K562 (cell line): Measurements from ENCODE around the gene SPIN1. TPM values are rescaled to one million over a fixed set of nuclear protein-coding genes. Genes with fewer than 3 reads are reported as not detected.

Experiments
- ATAC-seq: fragments of 200-7000 bp; cut with Tn5 transposase; 3 replicates; pipeline ENCODE4 v1.9.1; 2020; ENCODE audit warnings: moderate library complexity
- BruUV-seq: library from RNA; stranded (reverse); fragments of 400-500 nt; replicated peaks from 2 replicates; lab custom pipeline; 2021; lab: Mats Ljungman, UMichigan
- CTCF ChIA-PET: fragments of 300-600 bp; formaldehyde crosslinking; extraction: SDS; loops from one replicate; lab custom pipeline; 2021; ENCODE audit warnings: low intra/inter-chr PET ratio; lab: Yijun Ruan, JAX
- POLR2A ChIA-PET: fragments of 300-600, 350-650 bp; sonication (Branson Sonifier 250); formaldehyde crosslinking; extraction: SDS; loops from one replicate; lab custom pipeline; 2021; ENCODE audit warnings: antibody characterized with exemption, inconsistent platforms; lab: Yijun Ruan, JAX
- DNase-seq, 4 experiments: peaks; one replicate each; pipeline versions ENCODE4 v3.0.0 to v3.0.0-alpha.2; 2011 to 2018; ENCODE audit warnings: low spot score in 3 of 4, mixed read lengths in 3 of 4; ENCODE audit errors: extremely low read depth in 1 of 4
- FAIRE-seq: peaks from 2 replicates; lab custom pipeline; 2011; peaks lifted over from hg19 to GRCh38; lab: Jason Lieb, UNC
- H2AFZ ChIP-seq: 2 replicates; pipeline ENCODE4 v1.6.0; 2011; ENCODE audit warnings: low read depth, low read length, control low read depth, inconsistent platforms
- H3K27ac ChIP-seq: fragments of 200-600 bp; 3 replicates; pipeline ENCODE4 v1.8.0; 2011; ENCODE audit warnings: low read depth, mild to moderate bottlenecking, control low read depth, inconsistent platforms, low read length, moderate library complexity, mixed read lengths; ENCODE audit errors: extremely low read depth
- H3K27me3 ChIP-seq, 2 experiments: fragments of 300-600 bp in 1 of 2; 2 replicates in 1 of 2; 3 replicates in 1 of 2; pipeline versions ENCODE4 v1.6.0 to v1.8.0; 2011; ENCODE audit warnings: inconsistent platforms in 2 of 2, low read length in 2 of 2, mild to moderate bottlenecking in 1 of 2, mixed read lengths in 1 of 2, moderate library complexity in 1 of 2; ENCODE audit not compliant: control insufficient read depth in 2 of 2, insufficient read depth in 2 of 2
- H3K36me3 ChIP-seq: fragments of 300-600 bp; 3 replicates; pipeline ENCODE4 v1.8.0; 2011; ENCODE audit warnings: mild to moderate bottlenecking, low read length, inconsistent platforms; ENCODE audit not compliant: control insufficient read depth, insufficient read depth
- H3K4me1 ChIP-seq, 2 experiments: fragments of 200-600 bp in 1 of 2; replicated peaks in 1 of 2; 2 replicates in 1 of 2; 3 replicates in 1 of 2; pipeline versions ENCODE4 v1.5.1 to v1.8.0; 2011; ENCODE audit warnings: inconsistent platforms in 2 of 2, low read length in 2 of 2, mild to moderate bottlenecking in 1 of 2, mixed read lengths in 1 of 2, moderate library complexity in 1 of 2; ENCODE audit not compliant: control insufficient read depth in 2 of 2, insufficient read depth in 2 of 2
- H3K4me2 ChIP-seq: 2 replicates; pipeline ENCODE4 v1.6.1; 2011; ENCODE audit warnings: low read length, control low read depth, inconsistent platforms, mixed read lengths; ENCODE audit not compliant: insufficient read depth
- H3K4me3 ChIP-seq: fragments of 200-600 bp; sonication (generic), shearing (Covaris generic); 2 replicates; pipeline ENCODE4 v1.5.1; 2016; ENCODE audit warnings: control low read depth, inconsistent platforms
- H3K79me2 ChIP-seq: fragments of 200-600 bp; 3 replicates; pipeline ENCODE4 v1.8.0; 2011; ENCODE audit warnings: low read length, inconsistent platforms; ENCODE audit not compliant: control insufficient read depth, insufficient read depth
- H3K9ac ChIP-seq, 2 experiments: 2 replicates each; pipeline versions ENCODE4 v1.6.0 to v1.6.1; 2011; ENCODE audit warnings: low read depth in 2 of 2, low read length in 2 of 2, control low read depth in 1 of 2, inconsistent platforms in 1 of 2, mild to moderate bottlenecking in 1 of 2, mixed read lengths in 1 of 2; ENCODE audit not compliant: insufficient read depth in 1 of 2
- H3K9me1 ChIP-seq: one replicate; pipeline ENCODE4 v1.6.0; 2011; ENCODE audit warnings: inconsistent platforms, mild to moderate bottlenecking, low read length, moderate library complexity; ENCODE audit not compliant: control insufficient read depth, insufficient read depth
- H3K9me3 ChIP-seq: replicated peaks from 2 replicates; pipeline ENCODE4 v1.5.1; 2011; ENCODE audit warnings: low read depth, low read length, inconsistent platforms; ENCODE audit not compliant: control insufficient read depth, insufficient read depth
- H4K20me1 ChIP-seq: replicated peaks from 2 replicates; pipeline ENCODE4 v1.6.1; 2011; ENCODE audit warnings: low read length, inconsistent platforms, mixed read lengths; ENCODE audit not compliant: control insufficient read depth, insufficient read depth
- HMGXB4 ChIP-seq: sonication (generic); formaldehyde crosslinking; IDR thresholded peaks from 2 replicates; pipeline ENCODE4 v1.8.1; 2023; ENCODE audit warnings: mild to moderate bottlenecking, missing genetic modification reagents
- JUNB ChIP-seq: fragments of 450-650 bp; formaldehyde crosslinking; conservative IDR thresholded peaks from 2 replicates; pipeline ENCODE4 v1.4.0; 2020; ENCODE audit warnings: mild to moderate bottlenecking
- SMARCE1 ChIP-seq: fragments of 450-650 bp; IDR thresholded peaks from 2 replicates; pipeline ENCODE4 v1.7.1; 2016; ENCODE audit warnings: mild to moderate bottlenecking
- TSC22D4 ChIP-seq: fragments of 450-650 bp; IDR thresholded peaks from 2 replicates; pipeline ENCODE4 v1.6.1; 2016; ENCODE audit warnings: missing genetic modification characterization, missing biosample characterization, control low read depth
- ZKSCAN3 ChIP-seq: fragments of 250-450 bp; sonication (Bioruptor Pico); IDR thresholded peaks from 2 replicates; pipeline ENCODE4 v1.4.0; 2020
- ZNF274 ChIP-seq: IDR thresholded peaks from 2 replicates; pipeline ENCODE4 v1.6.1; 2011; ENCODE audit warnings: low read depth, mild to moderate bottlenecking, low read length, moderate library complexity, borderline replicate concordance
- ZNF561 ChIP-seq: fragments of 450-650 bp; formaldehyde crosslinking; conservative IDR thresholded peaks from 2 replicates; pipeline ENCODE4 v1.4.0; 2020; ENCODE audit warnings: mild to moderate bottlenecking, moderate library complexity
- ZZZ3 ChIP-seq: fragments of 450-650 bp; IDR thresholded peaks from 2 replicates; pipeline ENCODE4 v1.6.1; 2016; ENCODE audit warnings: antibody characterized with exemption, mild to moderate bottlenecking, moderate library complexity
- WGBS: fragments of 100-300 bp; shearing (Covaris generic); methylation state at CpG from one replicate; pipeline ENCODE4 v1.1.6; 2016; ENCODE audit warnings: low coverage, mixed read lengths; ENCODE audit not compliant: insufficient coverage; ENCODE audit errors: missing lambda C conversion rate; 5-methylcytosine and 5-hydroxymethylcytosine counted together
- in situ Hi-C: fragments of 300-500 bp; cut with MboI; formaldehyde crosslinking; loops from 4 replicates; pipeline ENCODE4 v1.15.0; 2018; ENCODE audit warnings: inconsistent platforms, mixed read lengths
- intact Hi-C: fragments of 100-400 bp; cut with micrococcal nuclease; formaldehyde crosslinking; loops from 2 replicates; pipeline ENCODE4 v1.14.2; 2022
- polyA plus RNA-seq, 8 experiments: library from polyadenylated mRNA; depleted of rRNA in 4 of 8; stranded (reverse) in 5 of 8; unstranded in 3 of 8; fragments of >200 nt; fragmentation: Nextera tagmentation in 2 of 8; fragmentation: Illumina TruSeq in 1 of 8; extraction: Ambion mirVana in 2 of 8; extraction: Trizol in 1 of 8; gene quantifications; 2 replicates each; pipeline versions ENCODE4 v1.2.1 to v1.2.3, GENCODE V29; 2011 to 2014; ENCODE audit warnings: inconsistent platforms in 1 of 8, missing spikeins in 1 of 8
- total RNA-seq, 7 experiments: library from RNA; depleted of rRNA in 6 of 7; stranded (reverse); fragments of >200 nt in 6 of 7; fragmentation: Illumina TruSeq in 2 of 7; extraction: Trizol in 2 of 7; gene quantifications; 2 replicates each; pipeline versions ENCODE4 v1.2.1 to v1.2.3, GENCODE V29; 2011 to 2021; ENCODE audit warnings: low replicate concordance in 1 of 7

SPIN1 gene
- total and polyA plus RNA-seq, 9 of the 15 experiments (the other 6 are each of a cell fraction or from before 2014, with no cell fraction given), result 7.4 to 25.7 (median 15.6) TPM

- TF ChIP-seq ZKSCAN3 (CRISPR knock-in tag) (no peak), HMGXB4 (CRISPR knock-in tag) (no peak)
Observed at GRCh38 chr9:88421348-88421747, 33.1 kb downstream of the SPIN1 start (continued).

DNA sequence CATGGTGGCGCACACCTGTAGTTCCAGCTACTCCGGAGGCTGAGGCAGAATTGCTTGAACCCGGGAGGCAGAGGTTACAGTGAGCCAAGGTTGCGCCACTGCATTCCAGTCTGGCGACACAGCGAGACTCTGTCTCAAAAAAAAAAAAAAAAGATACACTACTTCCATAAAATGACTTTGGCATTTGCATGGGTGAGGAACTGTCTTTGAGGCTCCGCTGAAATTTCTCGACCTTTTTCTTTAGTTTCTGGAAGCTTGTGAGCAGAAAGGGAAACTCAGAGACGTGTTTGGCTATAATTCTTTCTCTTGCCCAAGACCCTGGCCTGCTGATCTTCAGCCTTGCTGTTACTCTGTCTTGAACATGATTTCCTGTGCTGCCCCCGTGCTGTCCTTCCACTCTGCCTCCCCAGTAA is 37.3 kb downstream of the SPIN1 start:
- CTCF ChIA-PET, result no interaction called here
- no peak overlapping the region for H3K4me2 ChIP-seq
- H3K27me3 ChIP-seq, result no peaks in the 10 kb centered on the region
- intact Hi-C loops, result no loop called here
- H3K9me3 ChIP-seq, result no peaks in the 10 kb centered on the region
- ATAC-seq (no peak), DNase-seq (no peak), FAIRE-seq (no peak)
- TF ChIP-seq ZNF274, result no peak
- no peak for TF ChIP-seq TSC22D4
- no peak for TF ChIP-seq SMARCE1
- no peak for TF ChIP-seq JUNB (CRISPR knock-in tag)
- no peak for TF ChIP-seq ZNF561 (CRISPR knock-in tag)
- TF ChIP-seq ZZZ3, result no peak
- no TSS peak for BruUV-seq
- in situ Hi-C loops, result no loop called here
- H3K9me1 ChIP-seq, result no peaks in the 10 kb centered on the region
- H3K4me1 ChIP-seq, result no peaks in the 10 kb centered on the region; a peak in 1 of 5 replicates
- POLR2A ChIA-PET, result interaction anchor here (1.8 kb wide), 1 partner anchor 23 kb away, joined by 4 read pairs; no protein-coding TSS in a partner anchor
- H3K27ac ChIP-seq, result no peak overlapping the region
- H3K4me3 ChIP-seq, result no peak overlapping the region
- no peak overlapping the region for H3K9ac ChIP-seq
- H3K79me2 ChIP-seq, result peaks cover 3% of the 10 kb centered on the region; the same call in 1 of the 3 replicates
- H2AFZ ChIP-seq, result no peak overlapping the region
- 0 out of 3 replicates have a peak, but pooled peaks cover 3% of the 10 kb centered on the region for H3K36me3 ChIP-seq
- H4K20me1 ChIP-seq, result no peaks in the 10 kb centered on the region
- 76% methylated on average over 5 of the region's 10 CpGs for WGBS
